C4-2B (cell line): ENCODE measurements around the gene FAF1.

Experiments
- CTCF ChIP-seq: fragments of 450-650 bp; conservative IDR thresholded peaks from 2 replicates; pipeline ENCODE4 v1.5.1; 2017; ENCODE audit warnings: mild to moderate bottlenecking
- ZFX ChIP-seq: fragments of 450-650 bp; IDR thresholded peaks from 2 replicates; pipeline ENCODE4 v1.6.1; 2017

- no peak for TF ChIP-seq CTCF
- TF ChIP-seq ZFX = no peak
Observed at GRCh38 chr1:50859657-50860056, 100.4 kb downstream of the FAF1 start.
